ENCODE results near the gene LHX3. TPM values are rescaled to one million over a fixed set of nuclear protein-coding genes. Genes with fewer than 3 reads are reported as not detected.

The LHX3 gene
- total and polyA plus RNA-seq, 10 of the 15 experiments (the other 5 are each of a cell fraction or from before 2014, with no cell fraction given), result not detected

GRCh38 chr9:136191960-136192286 is 13.0 kb downstream of the LHX3 start (continued):
- TF ChIP-seq, protein P1, sequence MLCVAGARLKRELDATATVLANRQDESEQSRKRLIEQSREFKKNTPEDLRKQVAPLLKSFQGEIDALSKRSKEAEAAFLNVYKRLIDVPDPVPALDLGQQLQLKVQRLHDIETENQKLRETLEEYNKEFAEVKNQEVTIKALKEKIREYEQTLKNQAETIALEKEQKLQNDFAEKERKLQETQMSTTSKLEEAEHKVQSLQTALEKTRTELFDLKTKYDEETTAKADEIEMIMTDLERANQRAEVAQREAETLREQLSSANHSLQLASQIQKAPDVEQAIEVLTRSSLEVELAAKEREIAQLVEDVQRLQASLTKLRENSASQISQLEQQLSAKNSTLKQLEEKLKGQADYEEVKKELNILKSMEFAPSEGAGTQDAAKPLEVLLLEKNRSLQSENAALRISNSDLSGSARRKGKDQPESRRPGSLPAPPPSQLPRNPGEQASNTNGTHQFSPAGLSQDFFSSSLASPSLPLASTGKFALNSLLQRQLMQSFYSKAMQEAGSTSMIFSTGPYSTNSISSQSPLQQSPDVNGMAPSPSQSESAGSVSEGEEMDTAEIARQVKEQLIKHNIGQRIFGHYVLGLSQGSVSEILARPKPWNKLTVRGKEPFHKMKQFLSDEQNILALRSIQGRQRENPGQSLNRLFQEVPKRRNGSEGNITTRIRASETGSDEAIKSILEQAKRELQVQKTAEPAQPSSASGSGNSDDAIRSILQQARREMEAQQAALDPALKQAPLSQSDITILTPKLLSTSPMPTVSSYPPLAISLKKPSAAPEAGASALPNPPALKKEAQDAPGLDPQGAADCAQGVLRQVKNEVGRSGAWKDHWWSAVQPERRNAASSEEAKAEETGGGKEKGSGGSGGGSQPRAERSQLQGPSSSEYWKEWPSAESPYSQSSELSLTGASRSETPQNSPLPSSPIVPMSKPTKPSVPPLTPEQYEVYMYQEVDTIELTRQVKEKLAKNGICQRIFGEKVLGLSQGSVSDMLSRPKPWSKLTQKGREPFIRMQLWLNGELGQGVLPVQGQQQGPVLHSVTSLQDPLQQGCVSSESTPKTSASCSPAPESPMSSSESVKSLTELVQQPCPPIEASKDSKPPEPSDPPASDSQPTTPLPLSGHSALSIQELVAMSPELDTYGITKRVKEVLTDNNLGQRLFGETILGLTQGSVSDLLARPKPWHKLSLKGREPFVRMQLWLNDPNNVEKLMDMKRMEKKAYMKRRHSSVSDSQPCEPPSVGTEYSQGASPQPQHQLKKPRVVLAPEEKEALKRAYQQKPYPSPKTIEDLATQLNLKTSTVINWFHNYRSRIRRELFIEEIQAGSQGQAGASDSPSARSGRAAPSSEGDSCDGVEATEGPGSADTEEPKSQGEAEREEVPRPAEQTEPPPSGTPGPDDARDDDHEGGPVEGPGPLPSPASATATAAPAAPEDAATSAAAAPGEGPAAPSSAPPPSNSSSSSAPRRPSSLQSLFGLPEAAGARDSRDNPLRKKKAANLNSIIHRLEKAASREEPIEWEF (IDR thresholded peaks at IDR 0.05; ENCODE audit: insufficient replicate concordance, low read depth, low read length), result no peak

- ATAC-seq, result no peak
- Histone ChIP-seq H3K9me3 (replicated peaks; ENCODE audit: control insufficient read depth, insufficient read depth, low read length) (no peaks in the 10 kb centered on the region), H3K36me3 (ENCODE audit: control insufficient read depth in 2 of 2, insufficient read depth in 2 of 2, low read length in 1 of 2) (no peaks in the 10 kb centered on the region), H3K4me2 (ENCODE audit: control insufficient read depth, insufficient read depth) (no peak overlapping the region), H3K27ac (ENCODE audit: control insufficient read depth, insufficient read depth) (no peak overlapping the region), H3K4me1 (ENCODE audit: control insufficient read depth, insufficient read depth, low read length) (no peaks in the 10 kb centered on the region), H3K27me3 (replicated peaks in 1 of 2; ENCODE audit: control insufficient read depth in 2 of 2, insufficient read depth in 2 of 2, low read length in 1 of 2) (peaks cover under 1 to 3% of the 10 kb centered on the region in 2 experiments), H2AFZ (ENCODE audit: control insufficient read depth, low read depth, low read length) (no peak overlapping the region), H4K20me1 (ENCODE audit: control insufficient read depth, insufficient read depth) (no peaks in the 10 kb centered on the region), H3K4me3 (no peak overlapping the region), H3K79me2 (ENCODE audit: control insufficient read depth, insufficient read depth, low read length) (no peaks in the 10 kb centered on the region), H3K9ac (ENCODE audit: control insufficient read depth, insufficient read depth, low read length) (no peak overlapping the region)
- ChIA-PET RAD21 (ENCODE audit: unreplicated experiment) (no interaction called here), SMC1A (ENCODE audit: uncharacterized antibody, unreplicated experiment) (interaction anchor here (0.9 kb wide), 1 partner anchor 10 kb away, joined by 3 read pairs; no protein-coding TSS in a partner anchor), CTCF (no interaction called here), POLR2A (no interaction called here)
- no TSS peak for BruUV-seq (replicated peaks)
- intact Hi-C loops (cut with micrococcal nuclease; ENCODE audit: unreplicated experiment) (no loop called here), in situ Hi-C loops (cut with MboI) (no loop called here)
- 22% methylated on average over 30 of the region's 30 CpGs for WGBS (ENCODE audit: insufficient coverage, insufficient replicate concordance, low lambda C conversion rate, missing lambda C conversion rate)
- DNase-seq (ENCODE audit: low read depth, low spot score), result no peak
- FAIRE-seq, result no peak
- TF ChIP-seq ESRRA (IDR thresholded peaks at IDR 0.05; ENCODE audit: low read length) (no peak), STAT1 (conservative IDR thresholded peaks at IDR 0.05) (no peak), ZSCAN29 (IDR thresholded peaks at IDR 0.05) (no peak), PRDM15 (CRISPR knock-in tag; IDR thresholded peaks at IDR 0.05) (no peak), POLR2A (IDR thresholded peaks at IDR 0.05; ENCODE audit: low read depth, low read length) (no peak), GATAD2B (conservative IDR thresholded peaks at IDR 0.05; ENCODE audit: low read depth) (no peak), PBX3 (IDR thresholded peaks at IDR 0.05; ENCODE audit: insufficient replicate concordance, low read depth, low read length) (no peak), MEF2A (IDR thresholded peaks at IDR 0.05; ENCODE audit: insufficient read depth, low read depth, low read length) (no peak), EGR1 (IDR thresholded peaks at IDR 0.05; ENCODE audit: borderline replicate concordance in 1 of 2, low read depth in 2 of 2, low read length in 2 of 2) (no peak), ATF3 (IDR thresholded peaks at IDR 0.05; ENCODE audit: borderline replicate concordance, extremely low read depth, low read depth, low read length) (no peak)
Measured at GRCh38 chr9:136191099-136191959, 13.6 kb downstream of the LHX3 start.

Data from GM12878 (cell line).